ENCODE measurements around the gene ZNF555.

ZNF555 gene

GRCh38 chr19:2827022-2827421, 14.3 kb upstream of the ZNF555 start:
- DNase-seq (ENCODE audit: low spot score), result no peak

GRCh38 chr19:2827840-2828489, 13.3 kb upstream of the ZNF555 start:
- DNase-seq (ENCODE audit: low spot score), result no peak

GRCh38 chr19:2834294-2834871, 6.9 kb upstream of the ZNF555 start:
- no peak for DNase-seq (ENCODE audit: low spot score)

GRCh38 chr19:2837430-2837829, 3.8 kb upstream of the ZNF555 start:
- DNase-seq (ENCODE audit: low spot score), result no peak

- no peak for DNase-seq (ENCODE audit: low spot score)
Observed at GRCh38 chr19:2841855-2842574, 740 bp downstream of the ZNF555 start.

- no peak for DNase-seq (ENCODE audit: low spot score)
Observed at GRCh38 chr19:2845107-2845506, 3.8 kb downstream of the ZNF555 start.

- no peak for DNase-seq (ENCODE audit: low spot score)
Observed at GRCh38 chr19:2846180-2846894, 5.1 kb downstream of the ZNF555 start.

- DNase-seq (ENCODE audit: low spot score), result no peak
Observed at GRCh38 chr19:2847507-2847906, 6.2 kb downstream of the ZNF555 start.

- DNase-seq (ENCODE audit: low spot score), result no peak
Observed at GRCh38 chr19:2848616-2849015, 7.3 kb downstream of the ZNF555 start.

- no peak for DNase-seq (ENCODE audit: low spot score)
Observed at GRCh38 chr19:2850256-2850925, 9.1 kb downstream of the ZNF555 start.

- DNase-seq (ENCODE audit: low spot score), result no peak
Observed at GRCh38 chr19:2852598-2852997, 11.3 kb downstream of the ZNF555 start.

- DNase-seq (ENCODE audit: low spot score), result no peak
Observed at GRCh38 chr19:2853015-2853606, 11.8 kb downstream of the ZNF555 start.

GRCh38 chr19:2854849-2855248, 13.6 kb downstream of the ZNF555 start:
- DNase-seq (ENCODE audit: low spot score), result no peak

- no peak for DNase-seq (ENCODE audit: low spot score)
Observed at GRCh38 chr19:2856457-2857050, 15.3 kb downstream of the ZNF555 start.

GRCh38 chr19:2858864-2859263, 17.6 kb downstream of the ZNF555 start:
- no peak for DNase-seq (ENCODE audit: low spot score)

- DNase-seq (ENCODE audit: low spot score), result no peak
Observed at GRCh38 chr19:2863816-2864215, 22.5 kb downstream of the ZNF555 start.

- no peak for DNase-seq (ENCODE audit: low spot score)
Observed at GRCh38 chr19:2865334-2866100, 24.2 kb downstream of the ZNF555 start.

- no peak for DNase-seq (ENCODE audit: low spot score)
Observed at GRCh38 chr19:2866495-2867024, 25.3 kb downstream of the ZNF555 start.

- DNase-seq (ENCODE audit: low spot score), result no peak
Observed at GRCh38 chr19:2867025-2867991, 26.0 kb downstream of the ZNF555 start, which contains the start of gene ZNF556. Gene ZNF556, plus strand, starts transcription at chr19:2867335. Its CDS starts 87 bp downstream, at chr19:2867422.
